ENCODE results near the gene TAF11L6.
"Not testable (repeated sequence)": the region's sequence is repeated elsewhere in the genome, so short reads cannot be mapped to it uniquely, and the experiment has no call there.

The TAF11L6 gene

GRCh38 chr5:17528369-17528768 is at the start of gene TAF11L6:
Gene TAF11L6 (plus strand): TSS chr5:17528669.
- not testable (repeated sequence) for DNase-seq

GRCh38 chr5:17481378-17481777 is 47.1 kb upstream of the TAF11L6 start:
- no peak for DNase-seq

GRCh38 chr5:17482790-17483189 is 45.7 kb upstream of the TAF11L6 start:
- no peak for DNase-seq

DNA sequence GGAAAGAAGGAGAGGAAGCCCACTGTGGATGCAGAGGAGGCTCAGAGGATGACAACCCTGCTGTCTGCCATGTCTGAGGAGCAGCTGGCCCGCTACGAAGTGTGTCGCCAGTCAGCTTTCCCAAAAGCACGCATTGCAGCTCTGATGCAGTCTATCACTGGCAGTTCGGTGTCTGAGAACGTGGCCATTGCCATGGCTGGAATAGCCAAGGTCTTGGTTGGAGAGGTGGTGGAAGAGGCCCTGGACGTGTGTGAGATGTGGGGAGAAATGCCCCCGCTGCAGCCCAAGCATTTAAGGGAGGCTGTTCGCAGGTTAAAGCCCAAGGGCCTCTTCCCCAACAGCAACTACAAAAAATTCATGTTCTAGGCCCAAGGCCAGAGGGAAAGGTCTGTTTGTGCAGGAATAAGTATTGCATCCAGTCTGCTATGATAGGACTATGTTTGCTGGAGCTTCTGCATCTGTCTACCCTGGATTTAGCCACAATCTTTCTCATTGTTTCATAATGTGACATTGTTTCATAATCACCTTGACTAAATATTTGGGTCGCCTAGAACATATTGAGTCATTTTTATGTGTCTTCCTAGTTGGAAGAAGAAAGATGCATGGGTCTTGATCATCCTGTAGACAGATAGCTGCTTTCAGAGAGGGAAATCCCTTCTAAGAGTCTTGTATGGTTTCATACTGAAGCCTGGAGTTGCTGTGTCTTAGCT is 41.9 kb upstream of the TAF11L6 start:
- not testable (repeated sequence) for DNase-seq

DNA sequence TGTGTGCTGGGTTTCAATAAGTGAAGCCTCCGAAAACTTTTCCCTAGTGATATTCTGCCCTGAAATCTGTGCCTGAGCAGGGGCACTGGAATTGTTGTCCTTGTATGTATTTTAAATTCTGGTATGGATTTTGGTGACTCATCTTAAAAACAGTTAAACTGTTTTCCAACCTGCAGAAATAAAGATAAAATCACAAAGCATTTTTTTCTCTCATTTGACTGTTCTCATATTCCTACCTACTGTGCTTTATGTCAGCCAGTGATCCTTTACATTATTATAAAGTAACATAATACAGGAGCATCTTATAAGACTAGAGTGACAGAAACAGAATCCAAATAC is 41.3 kb upstream of the TAF11L6 start:
- no peak for DNase-seq

- DNase-seq: not testable (repeated sequence)
Observed at GRCh38 chr5:17491257-17491656, 37.2 kb upstream of the TAF11L6 start.

GRCh38 chr5:17492770-17493169 is 35.7 kb upstream of the TAF11L6 start:
- DNase-seq: no peak

DNA sequence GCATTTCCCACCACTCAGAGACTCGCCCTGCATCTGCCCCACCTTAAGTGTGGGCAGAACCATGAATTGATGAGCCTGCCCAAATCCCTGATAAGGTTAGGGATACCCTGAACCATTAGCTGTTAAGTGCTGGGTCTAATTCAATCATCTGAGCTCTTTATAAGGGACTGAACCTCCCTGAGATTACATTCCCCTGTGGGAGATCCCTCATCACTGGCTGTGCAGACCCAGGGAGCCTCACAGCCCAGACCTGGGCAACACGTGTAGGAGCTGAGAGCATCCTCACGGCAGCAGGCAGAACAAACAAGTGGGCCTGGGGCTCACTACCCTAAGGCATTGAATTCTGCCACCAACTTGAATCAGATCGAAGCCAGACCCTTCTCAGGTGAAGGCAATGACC is 31.0 kb upstream of the TAF11L6 start:
- no peak for DNase-seq

DNA sequence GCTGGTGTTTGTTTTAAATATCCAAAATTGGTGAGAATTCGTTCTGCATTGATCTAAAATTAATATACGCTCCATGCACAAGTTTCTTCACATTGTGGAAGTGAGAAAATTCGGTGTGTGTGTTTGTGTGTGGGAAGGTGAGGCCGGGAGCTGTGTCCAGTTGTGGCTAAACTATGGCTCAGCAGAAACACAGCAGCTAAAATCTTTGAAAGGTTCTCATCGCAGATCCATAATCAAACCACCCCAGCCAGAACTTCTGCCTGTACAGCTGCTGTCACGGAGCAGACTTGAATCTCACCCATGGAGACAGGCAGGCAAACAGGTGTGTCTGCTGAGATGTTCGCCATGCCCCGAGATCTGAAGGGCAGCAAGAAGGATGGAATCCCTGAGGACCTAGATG is 30.5 kb upstream of the TAF11L6 start, which contains the start of gene TAF11L2:
TSS of gene TAF11L2 (plus strand) at position 301 of the 400 bp plus-strand sequence.
- DNase-seq: not testable (repeated sequence)

GRCh38 chr5:17511775-17512325 is 16.6 kb upstream of the TAF11L6 start:
- no peak for DNase-seq

GRCh38 chr5:17517526-17517925 is 10.9 kb upstream of the TAF11L6 start:
- not testable (repeated sequence) for DNase-seq

GRCh38 chr5:17518067-17518466 is 10.4 kb upstream of the TAF11L6 start, which contains the start of gene TAF11L3:
Gene TAF11L3 (plus strand): TSS chr5:17518367.
- not testable (repeated sequence) for DNase-seq

- not testable (repeated sequence) for DNase-seq
Observed at GRCh38 chr5:17519508-17519907, 9.0 kb upstream of the TAF11L6 start.

DNA sequence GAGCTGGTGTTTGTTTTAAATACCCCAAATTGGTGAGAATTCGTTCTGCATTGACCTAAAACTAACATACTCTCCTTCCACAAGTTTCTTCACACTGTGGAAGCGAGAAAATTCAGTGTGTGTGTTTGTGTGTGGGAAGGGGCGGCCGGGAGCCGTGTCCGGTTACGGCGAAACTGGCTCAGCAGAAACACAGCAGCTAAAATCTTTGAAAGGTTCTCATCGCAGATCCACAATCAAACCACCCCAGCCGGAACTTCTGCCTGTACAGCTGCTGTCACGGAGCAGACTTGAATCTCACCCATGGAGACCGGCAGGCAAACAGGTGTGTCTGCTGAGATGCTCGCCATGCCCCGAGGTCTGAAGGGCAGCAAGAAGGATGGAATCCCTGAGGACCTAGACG is 7.0 kb upstream of the TAF11L6 start, which contains the start of gene TAF11L4:
TSS of gene TAF11L4 (plus strand) at position 301 of the 400 bp plus-strand sequence.
- DNase-seq: not testable (repeated sequence)

DNA sequence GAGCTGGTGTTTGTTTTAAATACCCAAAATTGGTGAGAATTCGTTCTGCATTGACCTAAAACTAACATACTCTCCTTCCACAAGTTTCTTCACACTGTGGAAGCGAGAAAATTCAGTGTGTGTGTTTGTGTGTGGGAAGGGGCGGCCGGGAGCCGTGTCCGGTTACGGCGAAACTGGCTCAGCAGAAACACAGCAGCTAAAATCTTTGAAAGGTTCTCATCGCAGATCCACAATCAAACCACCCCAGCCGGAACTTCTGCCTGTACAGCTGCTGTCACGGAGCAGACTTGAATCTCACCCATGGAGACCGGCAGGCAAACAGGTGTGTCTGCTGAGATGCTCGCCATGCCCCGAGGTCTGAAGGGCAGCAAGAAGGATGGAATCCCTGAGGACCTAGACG is 3.5 kb upstream of the TAF11L6 start, which contains the start of gene TAF11L5:
TSS of gene TAF11L5 (plus strand) at position 301 of the 400 bp plus-strand sequence.
- DNase-seq: not testable (repeated sequence)

DNA sequence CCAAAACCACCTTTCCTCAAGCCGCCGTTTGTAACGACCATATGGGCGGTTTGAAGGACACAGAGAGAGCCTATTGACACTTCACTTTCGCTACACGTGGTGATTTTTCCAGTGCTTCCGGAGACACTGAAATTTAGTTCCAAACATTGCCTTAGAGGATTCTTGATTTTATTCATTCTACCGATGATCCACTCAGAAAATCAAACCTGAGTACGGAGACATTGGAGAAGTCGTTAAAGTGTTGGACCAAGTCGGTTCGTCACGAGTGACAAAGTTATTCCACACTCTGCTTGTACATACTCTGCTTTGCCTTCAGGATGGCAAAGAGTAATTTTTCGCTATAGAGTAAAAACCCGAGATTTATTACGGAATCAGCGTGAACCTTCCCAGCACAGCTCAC is 2.0 kb upstream of the TAF11L6 start:
- not testable (repeated sequence) for DNase-seq
